ENCODE data around the gene GFPT2. TPM values are rescaled to one million over a fixed set of nuclear protein-coding genes. Genes with fewer than 3 reads are reported as not detected.

Gene GFPT2
- total and polyA plus RNA-seq, 10 of the 15 experiments (the other 5 are each of a cell fraction or from before 2014, with no cell fraction given): 0.05 to 0.33 (median 0.11) TPM; not detected in 4

DNA sequence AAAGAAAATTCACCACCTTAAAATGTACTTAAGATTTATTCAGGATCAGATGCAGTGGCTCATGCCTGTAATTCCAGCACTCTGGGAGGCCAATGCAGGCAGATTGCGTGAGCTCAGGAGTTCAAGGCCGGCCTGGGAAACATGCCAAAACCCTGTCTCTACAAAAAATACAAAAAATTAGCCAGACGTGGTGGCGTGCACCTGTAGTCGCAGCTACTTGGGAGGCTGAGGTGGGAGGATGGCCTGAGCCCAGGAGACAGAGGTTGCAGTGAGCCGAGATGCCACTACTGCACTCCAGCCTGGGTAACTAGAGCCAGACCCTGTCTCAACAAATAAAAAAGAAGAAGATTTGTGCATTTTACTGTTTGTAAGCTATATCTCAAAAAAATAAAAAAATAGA is 34.7 kb upstream of the GFPT2 start (continued):
- TF ChIP-seq, protein P1, sequence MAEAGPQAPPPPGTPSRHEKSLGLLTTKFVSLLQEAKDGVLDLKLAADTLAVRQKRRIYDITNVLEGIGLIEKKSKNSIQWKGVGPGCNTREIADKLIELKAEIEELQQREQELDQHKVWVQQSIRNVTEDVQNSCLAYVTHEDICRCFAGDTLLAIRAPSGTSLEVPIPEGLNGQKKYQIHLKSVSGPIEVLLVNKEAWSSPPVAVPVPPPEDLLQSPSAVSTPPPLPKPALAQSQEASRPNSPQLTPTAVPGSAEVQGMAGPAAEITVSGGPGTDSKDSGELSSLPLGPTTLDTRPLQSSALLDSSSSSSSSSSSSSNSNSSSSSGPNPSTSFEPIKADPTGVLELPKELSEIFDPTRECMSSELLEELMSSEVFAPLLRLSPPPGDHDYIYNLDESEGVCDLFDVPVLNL (IDR thresholded peaks at IDR 0.05; ENCODE audit: low read depth, low read length): no peak
- TF ChIP-seq, protein P2, sequence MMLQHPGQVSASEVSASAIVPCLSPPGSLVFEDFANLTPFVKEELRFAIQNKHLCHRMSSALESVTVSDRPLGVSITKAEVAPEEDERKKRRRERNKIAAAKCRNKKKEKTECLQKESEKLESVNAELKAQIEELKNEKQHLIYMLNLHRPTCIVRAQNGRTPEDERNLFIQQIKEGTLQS (IDR thresholded peaks at IDR 0.05; ENCODE audit: borderline replicate concordance, extremely low read depth, low read depth, low read length): no peak
- TF ChIP-seq SIN3A (IDR thresholded peaks at IDR 0.05; ENCODE audit: low read depth, low read length) (no peak), IKZF1 (conservative IDR thresholded peaks at IDR 0.05) (no peak), POLR2AphosphoS2 (IDR thresholded peaks at IDR 0.05; ENCODE audit: low read depth, low read length) (no peak)

- H3K9me3 ChIP-seq (replicated peaks; ENCODE audit: control insufficient read depth, insufficient read depth, low read length): no peaks in the 10 kb centered on the region
- 27% methylated on average over 8 of the region's 8 CpGs for WGBS (ENCODE audit: insufficient coverage, insufficient replicate concordance, low lambda C conversion rate, missing lambda C conversion rate)
- ChIA-PET SMC1A (ENCODE audit: uncharacterized antibody, unreplicated experiment) (no interaction called here), RAD21 (ENCODE audit: unreplicated experiment) (no interaction called here), CTCF (no interaction called here), POLR2A (no interaction called here)
- H3K4me2 ChIP-seq (ENCODE audit: control insufficient read depth, insufficient read depth): no peak overlapping the region
- TF ChIP-seq SREBF2 (IDR thresholded peaks at IDR 0.05; ENCODE audit: low read length) (no peak), CEBPB (IDR thresholded peaks at IDR 0.05; ENCODE audit: borderline replicate concordance in 1 of 2, low read depth in 2 of 2, low read length in 2 of 2) (no peak), RAD51 (IDR thresholded peaks at IDR 0.05) (no peak), ZNF384 (IDR thresholded peaks at IDR 0.05; ENCODE audit: borderline replicate concordance, low read depth, low read length) (no peak), BCLAF1 (IDR thresholded peaks at IDR 0.05) (no peak), RB1 (IDR thresholded peaks at IDR 0.05; ENCODE audit: borderline replicate concordance) (no peak), ESRRA (IDR thresholded peaks at IDR 0.05; ENCODE audit: low read length) (no peak), RUNX3 (IDR thresholded peaks at IDR 0.05; ENCODE audit: low read length) (no peak), POLR2A (IDR thresholded peaks at IDR 0.05; ENCODE audit: low read depth, low read length) (no peak), JUNB (IDR thresholded peaks at IDR 0.05) (no peak)
- H3K36me3 ChIP-seq (ENCODE audit: control insufficient read depth in 2 of 2, insufficient read depth in 2 of 2, low read length in 1 of 2): no peaks in the 10 kb centered on the region
- intact Hi-C loops (cut with micrococcal nuclease; ENCODE audit: unreplicated experiment) (no loop called here), in situ Hi-C loops (cut with MboI) (no loop called here)
- no peaks in the 10 kb centered on the region for H3K79me2 ChIP-seq (ENCODE audit: control insufficient read depth, insufficient read depth, low read length)
- H3K27ac ChIP-seq (ENCODE audit: control insufficient read depth, insufficient read depth): no peak overlapping the region
- H3K4me3 ChIP-seq: no peak overlapping the region
- BruUV-seq (replicated peaks): no TSS peak
- H3K4me1 ChIP-seq (ENCODE audit: control insufficient read depth, insufficient read depth, low read length): no peaks in the 10 kb centered on the region
- no peaks in the 10 kb centered on the region for H4K20me1 ChIP-seq (ENCODE audit: control insufficient read depth, insufficient read depth)
- H3K27me3 ChIP-seq (replicated peaks in 1 of 2; ENCODE audit: control insufficient read depth in 2 of 2, insufficient read depth in 2 of 2, low read length in 1 of 2): peaks cover 0 to 2% of the 10 kb centered on the region in 2 experiments; a peak in 3 of 4 replicates
- no peak for DNase-seq (ENCODE audit: low read depth, low spot score)
- H2AFZ ChIP-seq (ENCODE audit: control insufficient read depth, low read depth, low read length): no peak overlapping the region
- no peak for FAIRE-seq
- no peak overlapping the region for H3K9ac ChIP-seq (ENCODE audit: control insufficient read depth, insufficient read depth, low read length)
- no peak for ATAC-seq
Measured at GRCh38 chr5:180382926-180383325, 29.8 kb upstream of the GFPT2 start.

All from GM12878 (cell line).